DMS53 (cell line): ENCODE results near the gene CACNA2D4.

Experiments used
- DNase-seq: peaks from one replicate; lab custom pipeline; 2025; lab: John Stamatoyannopoulos, UW

CACNA2D4 gene

DNA sequence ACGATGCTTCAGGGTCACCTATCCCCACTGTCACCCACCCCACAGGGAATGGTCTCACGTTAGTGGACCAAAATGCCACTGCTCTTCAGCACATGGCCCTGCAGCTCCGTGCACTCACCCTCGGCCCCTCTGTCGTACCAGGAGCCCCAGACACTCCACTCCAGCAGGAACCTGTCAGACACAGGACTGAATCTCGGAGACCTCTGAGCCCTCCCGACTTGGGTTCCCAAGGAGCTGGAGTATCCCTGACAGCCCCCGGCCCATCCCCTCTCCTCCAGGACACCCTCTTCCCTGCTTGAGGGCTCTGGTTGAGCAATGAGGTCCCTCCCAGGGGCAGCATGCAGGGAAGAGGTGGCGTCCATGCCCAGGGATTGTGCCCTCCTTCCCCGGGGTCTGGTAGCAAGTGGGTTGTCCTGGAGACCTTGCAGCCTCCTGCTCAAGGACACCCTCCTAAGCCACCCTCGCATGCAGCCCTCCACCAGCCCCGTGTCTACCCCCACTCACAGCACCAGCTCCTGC lies 118.5 kb downstream of the CACNA2D4 start:
- DNase-seq = no peak

GRCh38 chr12:1799051-1799881 lies 119.2 kb downstream of the CACNA2D4 start:
- DNase-seq = peak; percentile 54

DNA sequence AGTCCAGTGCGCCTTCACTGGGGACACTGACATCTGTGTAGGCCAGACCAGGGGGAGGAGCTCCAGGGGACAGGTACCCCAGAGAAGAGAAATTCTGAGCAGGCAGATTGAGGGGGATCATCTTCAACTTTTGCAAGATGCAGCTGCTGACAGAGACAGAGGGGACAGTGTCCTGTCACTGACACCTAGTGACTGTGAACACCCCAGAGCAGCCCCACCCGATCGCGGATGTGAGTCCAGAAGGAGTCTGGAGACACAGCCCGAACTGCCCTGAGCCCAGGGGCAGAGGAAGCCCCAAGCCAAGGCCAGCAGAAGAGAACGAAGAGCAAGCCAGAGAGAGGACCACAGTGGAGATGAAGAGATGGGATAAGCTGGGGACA lies 119.8 kb downstream of the CACNA2D4 start:
- no peak for DNase-seq

- peak; percentile 51 for DNase-seq
Observed at GRCh38 chr12:1797991-1798640, 120.3 kb downstream of the CACNA2D4 start.

DNA sequence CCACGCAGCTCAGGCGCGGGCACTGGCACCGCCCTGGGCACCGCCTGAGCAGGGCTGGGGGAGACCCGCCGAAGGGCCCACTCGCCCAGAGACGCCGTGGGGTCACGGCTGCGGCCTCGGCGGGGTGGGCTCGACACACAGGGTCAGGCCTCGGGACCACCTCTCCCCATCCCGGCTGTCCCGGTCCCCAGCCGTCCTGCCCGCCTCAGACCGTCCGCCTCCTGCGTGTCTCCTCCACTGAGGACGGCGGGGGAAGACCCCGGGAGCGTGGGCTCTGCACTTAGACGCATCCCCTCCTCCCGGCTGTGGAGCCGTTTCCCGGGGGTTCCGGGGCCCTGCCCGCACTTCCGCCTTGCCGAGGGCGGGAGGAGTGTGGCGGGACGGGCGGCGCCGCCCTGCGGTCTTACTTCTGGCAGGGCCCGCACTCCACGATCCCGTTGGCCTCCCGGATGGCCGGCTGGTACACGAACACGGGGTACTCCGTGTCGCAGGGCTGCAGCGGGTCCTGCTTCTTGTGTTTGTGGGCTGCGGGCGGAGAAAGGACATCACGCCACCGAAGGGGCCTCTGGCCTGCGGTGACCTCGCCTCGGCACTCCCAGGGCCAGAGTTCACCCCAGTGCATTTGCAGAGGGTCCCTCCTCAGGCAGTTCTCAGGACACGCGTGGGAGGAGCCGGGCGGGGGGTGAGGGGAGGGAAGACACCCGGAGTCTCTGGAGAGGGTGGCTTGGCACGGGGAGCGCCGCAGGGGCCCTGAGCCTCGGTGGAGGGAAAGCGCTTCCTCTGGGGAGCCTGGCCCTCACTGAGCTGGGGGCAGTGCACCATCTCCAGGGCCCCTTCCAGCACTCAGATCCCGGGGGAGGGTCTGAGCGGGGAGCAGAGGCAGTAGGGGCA lies 121.2 kb downstream of the CACNA2D4 start:
- DNase-seq = peak; percentile 77

- peak; percentile 87 for DNase-seq
Observed at GRCh38 chr12:1796515-1797010, 121.9 kb downstream of the CACNA2D4 start.

GRCh38 chr12:1795785-1796514 lies 122.5 kb downstream of the CACNA2D4 start:
- peak; percentile 99 for DNase-seq

- peak; percentile 69 for DNase-seq
Observed at GRCh38 chr12:1795221-1795784, 123.1 kb downstream of the CACNA2D4 start.

DNA sequence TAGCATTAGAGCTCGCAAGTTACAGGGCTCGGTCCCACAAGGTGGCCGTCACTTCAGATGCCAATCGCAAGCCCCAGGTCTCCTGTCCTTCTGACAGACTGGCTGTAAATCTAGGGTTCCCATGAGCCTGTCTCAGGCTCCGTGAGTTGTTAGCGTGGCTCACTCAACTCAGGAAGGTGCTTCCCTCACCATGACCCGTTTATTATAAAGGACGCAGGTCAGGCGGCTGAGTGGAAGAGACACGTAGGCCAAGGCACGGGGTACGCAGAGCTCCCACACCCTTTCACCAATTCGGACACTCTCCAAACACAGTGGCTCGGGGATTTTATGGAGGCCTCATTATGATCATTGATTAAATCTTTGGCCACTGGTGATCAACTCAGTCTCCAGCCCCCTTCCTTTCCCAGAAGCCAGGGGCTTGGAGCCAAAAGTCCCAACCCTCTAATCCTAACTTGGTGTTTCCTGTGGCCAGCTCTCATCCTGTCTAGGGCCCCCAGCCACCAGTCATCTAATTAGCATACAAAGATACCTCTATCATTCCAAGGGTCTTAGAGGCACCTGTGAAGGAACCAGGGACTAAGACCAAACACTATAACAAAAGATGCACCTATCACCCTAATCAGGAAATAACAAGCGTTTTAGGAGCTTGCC lies 123.9 kb downstream of the CACNA2D4 start:
- DNase-seq = no peak

DNA sequence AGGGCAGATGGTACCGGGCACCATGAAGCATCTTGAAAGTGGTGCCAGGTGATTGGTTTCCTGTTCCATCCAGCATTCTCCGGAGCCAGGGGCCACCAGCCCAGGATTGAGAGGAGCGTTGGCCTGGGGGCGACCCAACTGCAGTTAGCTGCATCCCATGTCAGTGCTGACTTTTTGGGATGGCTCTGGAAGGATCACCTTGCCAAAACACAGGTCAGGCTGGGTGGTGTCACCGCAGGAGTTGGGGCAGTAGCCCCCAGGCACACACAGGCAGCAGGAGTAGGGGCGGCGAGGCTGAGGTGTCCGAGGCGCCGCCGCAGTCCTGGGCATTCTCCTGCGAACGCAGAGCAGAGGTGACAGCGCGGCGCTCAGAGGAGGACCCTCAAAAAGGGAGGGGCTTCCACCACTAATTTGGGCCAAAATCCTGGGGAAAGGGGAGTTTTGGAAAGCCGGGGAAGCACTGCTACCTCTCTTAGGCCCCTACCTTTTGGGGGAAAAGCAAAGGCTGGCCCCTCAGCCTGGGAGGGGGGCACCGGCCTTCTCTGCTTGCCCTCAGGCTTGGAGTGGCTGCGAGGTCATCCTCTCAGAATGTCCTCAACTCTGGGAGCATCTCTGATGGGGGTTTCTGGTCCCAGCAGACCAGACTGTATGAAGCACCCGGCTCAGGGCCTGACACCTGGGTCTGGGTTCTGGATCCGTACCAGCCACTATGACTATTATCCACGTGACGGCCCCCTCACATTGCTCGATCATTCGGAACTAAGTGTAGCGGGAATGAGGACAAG lies 124.8 kb downstream of the CACNA2D4 start:
- no peak for DNase-seq

- no peak for DNase-seq
Observed at GRCh38 chr12:1792406-1792805, 126.0 kb downstream of the CACNA2D4 start.

DNA sequence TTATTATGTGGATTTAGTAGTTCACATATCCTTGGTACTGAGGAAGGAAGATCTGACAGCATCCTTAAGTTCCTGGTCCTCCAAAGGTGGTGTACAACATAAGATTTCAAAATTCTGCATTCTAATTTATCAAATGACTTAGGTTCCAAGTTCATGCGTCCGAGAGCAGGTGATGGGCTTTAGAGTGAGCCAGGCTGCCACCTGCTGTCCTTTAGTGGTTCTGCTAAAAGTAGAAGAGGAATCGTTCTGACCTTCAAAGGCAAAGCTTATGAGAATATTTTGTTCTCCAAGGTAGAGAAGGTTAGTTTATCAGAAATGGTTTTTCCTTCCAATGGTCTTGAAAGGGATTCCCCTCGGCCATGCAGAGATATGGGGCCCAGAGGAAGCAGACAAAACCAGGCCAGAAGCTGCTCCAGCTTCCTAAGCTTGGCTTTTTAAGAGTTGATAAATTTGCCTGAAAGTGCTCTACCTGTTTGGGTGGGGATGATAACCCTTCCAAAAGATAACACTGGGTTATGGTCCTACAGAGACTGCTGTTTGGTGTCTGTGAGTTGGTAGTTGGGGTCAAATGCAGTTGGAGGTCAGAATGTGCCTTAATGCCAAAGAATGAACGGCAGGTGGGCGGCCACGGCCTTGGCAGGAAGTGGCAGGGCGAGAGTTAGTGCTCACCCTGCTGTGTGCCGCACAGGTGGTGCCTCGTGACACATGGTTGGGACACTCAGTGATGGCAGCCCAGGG lies 127.2 kb downstream of the CACNA2D4 start:
- DNase-seq = peak; percentile 93

- DNase-seq = no peak
Observed at GRCh38 chr12:1790444-1790843, 128.0 kb downstream of the CACNA2D4 start.

GRCh38 chr12:1787714-1788113 lies 130.7 kb downstream of the CACNA2D4 start:
- DNase-seq = no peak

GRCh38 chr12:1782215-1782614 lies 136.2 kb downstream of the CACNA2D4 start:
- DNase-seq = no peak

DNA sequence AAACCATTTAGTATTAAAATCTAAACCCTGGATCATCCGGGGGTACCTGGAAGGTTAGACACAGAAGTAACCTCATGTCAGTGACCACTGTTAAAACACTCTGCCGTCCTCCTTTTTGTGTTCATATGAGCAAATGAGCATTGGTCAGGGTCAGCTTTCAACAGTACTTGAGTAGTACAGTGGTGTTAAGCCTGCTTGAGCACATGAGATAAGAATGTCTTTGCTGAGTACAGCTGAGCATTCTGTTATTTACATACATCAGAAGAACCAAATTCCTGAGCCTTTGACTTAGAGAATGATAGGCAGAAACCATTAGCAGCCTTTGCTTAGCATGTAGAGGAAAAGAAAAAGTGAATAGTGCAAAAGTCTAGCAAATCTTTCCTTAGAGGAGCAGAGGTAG lies 136.7 kb downstream of the CACNA2D4 start:
- DNase-seq = no peak

DNA sequence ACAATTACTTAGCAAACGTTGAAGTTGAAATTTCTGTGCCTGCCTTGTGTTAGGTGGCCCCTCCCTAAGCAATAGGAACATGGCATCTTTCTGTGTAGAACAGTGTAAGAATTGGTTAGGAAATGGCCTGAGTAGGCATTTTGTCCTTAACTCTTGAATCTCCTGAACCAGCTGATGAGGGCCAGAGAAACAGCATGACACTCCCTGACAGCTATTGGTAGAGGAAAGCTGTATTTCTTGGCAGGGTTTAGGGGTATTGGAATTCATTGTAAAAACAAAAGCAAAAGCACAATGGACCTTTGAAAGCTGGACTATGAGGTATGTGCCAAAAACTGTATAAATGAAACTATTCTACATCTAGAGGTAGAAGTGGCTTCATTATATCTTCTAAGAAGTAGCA lies 138.7 kb downstream of the CACNA2D4 start:
- no peak for DNase-seq

- no peak for DNase-seq
Observed at GRCh38 chr12:1778911-1779310, 139.5 kb downstream of the CACNA2D4 start.

DNA sequence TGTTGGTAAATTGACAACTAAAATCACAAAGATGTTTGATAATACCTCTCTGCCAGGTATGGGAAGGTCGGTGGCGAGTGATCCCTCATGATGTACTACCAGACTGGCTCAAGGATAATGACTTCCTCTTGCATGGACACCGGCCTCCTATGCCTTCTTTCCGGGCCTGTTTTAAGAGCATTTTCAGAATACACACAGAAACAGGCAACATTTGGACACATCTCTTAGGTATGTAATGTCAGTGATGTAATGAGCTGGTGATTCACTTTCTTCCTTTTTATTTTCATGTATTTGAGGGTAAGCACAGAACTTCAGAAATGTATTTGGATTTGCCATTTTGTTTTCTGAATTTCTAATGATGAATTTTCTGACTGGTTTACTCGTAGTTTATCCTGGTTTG lies 140.7 kb downstream of the CACNA2D4 start:
- no peak for DNase-seq
